Activated T-cell treated with anti-CD3 and anti-CD28 coated beads for 24 hours (primary cell): ENCODE measurements around the gene C6.
"Not testable (repeated sequence)": the region's sequence is repeated elsewhere in the genome, so short reads cannot be mapped to it uniquely, and the experiment has no call there.

Source experiments
- DNase-seq: peaks from one replicate; pipeline ENCODE4 v3.0.0-alpha.2; 2020; ENCODE audit warnings: low read depth

The C6 gene

DNA sequence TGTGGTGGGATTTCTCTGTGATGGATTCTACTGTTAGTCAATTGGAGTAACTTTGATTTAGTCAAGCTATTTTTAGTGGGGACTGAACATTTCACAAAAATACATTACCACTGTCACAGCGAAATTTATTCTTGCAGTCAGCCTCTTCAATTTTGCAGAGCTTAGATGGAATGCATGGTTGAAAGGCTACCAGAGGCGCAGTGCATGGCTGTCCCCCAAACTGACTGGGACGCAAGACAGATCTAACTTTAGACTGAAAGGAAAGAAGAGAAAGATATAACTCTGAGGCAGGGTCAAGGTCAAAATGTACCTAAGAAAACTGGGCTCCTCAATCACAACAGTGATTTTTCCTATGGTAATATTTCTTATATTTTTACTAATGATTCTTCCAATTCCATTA lies 13.7 kb downstream of the C6 start:
- no peak for DNase-seq

DNA sequence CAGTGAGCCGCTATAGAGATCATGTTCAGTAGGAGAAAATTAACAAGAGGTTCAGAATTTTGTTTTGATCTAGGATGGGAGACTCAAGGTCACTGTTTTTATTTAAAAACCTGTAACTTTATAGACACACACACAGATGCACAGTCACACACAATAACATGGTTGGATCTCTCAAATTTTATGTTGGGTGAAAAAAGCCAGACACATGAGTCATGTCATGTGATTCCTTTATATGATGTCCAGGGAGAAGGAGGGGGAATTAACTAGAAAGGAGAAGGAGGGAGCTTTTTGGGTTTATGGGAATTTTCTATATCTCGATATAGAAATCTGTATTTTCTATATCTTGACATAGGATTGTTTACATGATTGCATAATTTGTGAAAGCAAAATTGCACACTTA lies 17.1 kb downstream of the C6 start:
- DNase-seq, result no peak

DNA sequence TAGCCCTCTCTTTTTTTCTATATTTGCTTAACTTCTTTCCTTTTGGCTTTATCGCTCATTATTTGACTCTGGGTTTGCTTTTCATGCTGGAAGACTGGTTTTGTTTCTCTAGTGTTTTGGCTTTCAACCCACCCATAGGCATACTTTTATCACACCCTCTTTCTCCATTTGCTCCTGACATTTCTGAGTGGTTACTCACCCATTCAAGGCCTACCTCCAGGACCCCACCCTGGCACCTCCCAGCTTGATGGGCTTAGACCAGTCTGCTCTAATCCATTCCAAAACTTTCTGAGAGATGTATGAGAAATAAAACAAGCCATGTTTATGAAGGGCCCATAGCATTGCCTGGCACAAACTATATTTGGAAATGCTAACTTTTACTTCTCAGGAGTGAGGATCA lies 18.1 kb downstream of the C6 start:
- DNase-seq, result no peak

DNA sequence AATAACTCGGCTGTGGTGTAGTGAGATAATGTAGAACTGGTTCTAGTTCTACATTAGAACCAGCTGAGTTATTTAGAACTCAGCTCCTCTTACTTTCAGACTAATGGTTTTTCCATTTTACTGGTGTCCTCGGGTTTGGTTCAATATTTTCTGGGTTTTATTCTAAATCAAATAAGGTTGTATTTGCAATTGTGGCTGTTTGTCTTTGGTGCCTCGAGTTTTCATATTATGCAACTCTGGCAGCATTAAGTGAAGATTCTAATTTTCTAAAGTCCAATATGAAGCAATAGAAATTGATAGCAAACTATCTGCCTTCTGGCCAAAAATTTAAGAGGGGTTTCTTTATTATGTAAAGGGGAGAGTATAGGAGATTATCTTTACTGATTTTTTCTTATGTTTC lies 19.0 kb downstream of the C6 start:
- no peak for DNase-seq

DNA sequence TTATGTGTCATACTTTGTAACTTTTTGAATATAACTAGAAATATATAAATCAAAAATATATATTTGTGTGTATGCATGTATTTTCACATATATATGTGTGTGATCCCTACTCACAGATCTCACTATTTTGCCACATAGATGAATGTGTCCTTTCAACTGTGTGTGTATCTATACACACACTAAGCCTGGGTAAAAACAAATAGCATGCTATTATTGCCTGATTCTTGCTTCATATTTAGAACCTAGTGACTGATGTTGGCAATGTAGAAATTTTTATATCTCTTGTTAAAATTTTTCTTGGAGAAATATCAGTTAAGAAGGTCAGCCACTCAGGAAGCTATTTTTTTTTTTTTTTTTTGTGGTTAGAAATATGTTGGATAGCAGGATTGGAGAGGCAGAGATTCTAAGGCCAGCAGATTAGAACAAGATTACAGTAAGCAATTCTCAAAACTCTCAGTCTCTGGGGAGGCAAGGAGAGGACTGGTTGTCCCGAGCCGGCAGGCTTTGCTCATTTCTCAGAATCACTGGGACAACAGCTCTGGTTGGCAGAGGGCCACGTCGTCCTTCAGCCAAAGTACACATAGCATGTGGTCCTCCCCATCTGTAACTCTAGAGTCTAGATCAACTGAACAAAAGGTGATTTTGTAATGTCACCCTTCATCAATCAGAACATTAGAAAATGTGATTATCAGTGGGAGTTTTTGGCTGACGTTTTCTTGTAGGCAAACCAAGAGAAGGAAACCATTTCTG lies 19.7 kb downstream of the C6 start:
- DNase-seq, result no peak

DNA sequence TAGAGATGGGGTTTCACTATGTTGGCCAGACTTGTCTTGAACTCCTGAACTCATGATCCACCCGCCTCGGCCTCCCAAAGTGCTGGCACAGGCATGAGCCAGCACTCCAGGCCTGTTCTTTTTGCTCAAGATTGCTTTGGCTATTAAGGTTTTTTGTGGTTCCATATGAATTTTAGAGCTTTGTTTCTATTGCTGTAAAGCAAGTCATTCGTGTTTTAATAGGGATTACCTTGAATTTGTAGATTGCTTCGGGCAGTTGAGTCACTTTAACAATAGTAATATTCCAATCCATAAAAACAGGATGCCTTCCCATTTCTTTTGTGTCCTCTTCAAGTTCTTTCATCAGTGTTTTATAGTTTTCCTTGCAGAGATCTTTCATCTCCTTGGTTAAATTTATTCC lies 22.1 kb downstream of the C6 start:
- DNase-seq, result no peak

DNA sequence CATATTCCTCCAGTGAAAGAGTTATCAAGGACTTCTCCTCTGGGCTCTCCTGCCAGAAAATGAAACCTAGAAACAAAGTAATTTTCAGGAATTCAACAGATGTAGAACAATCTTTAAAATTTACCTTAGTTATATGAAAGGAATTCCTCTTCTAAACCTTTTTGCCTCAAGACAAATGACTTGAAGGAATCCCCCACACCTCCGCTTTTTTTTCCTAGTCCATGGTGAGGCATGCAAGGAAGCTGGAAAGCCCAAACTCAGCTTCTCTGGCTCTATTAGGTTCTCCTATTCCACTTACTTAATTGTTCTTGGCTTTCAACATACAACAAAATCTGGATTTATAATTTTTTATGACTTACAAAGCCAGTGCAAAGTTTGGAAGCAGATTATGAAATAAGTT lies 27.2 kb downstream of the C6 start:
- DNase-seq, result no peak

DNA sequence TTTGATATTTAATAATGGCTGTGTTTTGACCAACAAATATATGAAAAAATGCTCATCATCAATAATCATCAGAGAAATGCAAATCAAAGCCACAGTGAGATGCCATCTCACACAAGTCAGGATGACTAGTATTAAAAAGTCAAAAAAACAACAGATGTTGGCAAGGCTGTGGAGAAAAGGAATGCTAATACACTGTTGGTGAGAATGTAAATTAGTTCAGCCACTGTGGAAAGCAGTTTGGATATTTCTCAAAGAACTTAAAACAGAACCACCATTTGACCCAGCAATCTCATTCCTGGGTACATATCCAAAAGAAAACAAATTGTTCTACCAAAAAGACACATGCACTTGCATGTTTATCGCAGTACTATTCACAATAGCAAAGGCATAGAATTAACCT lies 30.0 kb downstream of the C6 start:
- DNase-seq, result not testable (repeated sequence)

DNA sequence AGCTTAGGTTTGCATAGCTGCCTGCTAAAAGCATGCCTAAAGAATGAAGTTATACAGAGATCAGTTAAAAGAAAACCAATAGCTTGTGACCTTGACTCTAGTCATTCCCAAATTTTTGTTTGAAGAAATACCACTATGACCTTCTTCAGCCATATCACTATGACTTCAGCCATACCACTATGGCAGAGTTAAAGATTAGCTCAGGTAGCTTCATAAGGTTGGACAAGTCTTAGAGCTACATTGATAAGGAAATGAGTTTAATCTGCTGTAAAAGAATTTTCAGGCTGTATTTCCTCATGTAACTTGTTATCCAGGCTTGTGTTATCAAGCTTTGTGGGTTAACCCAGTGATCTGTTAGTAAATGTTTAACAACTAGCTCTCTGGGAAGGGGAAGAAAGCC lies 30.7 kb downstream of the C6 start:
- DNase-seq, result no peak

DNA sequence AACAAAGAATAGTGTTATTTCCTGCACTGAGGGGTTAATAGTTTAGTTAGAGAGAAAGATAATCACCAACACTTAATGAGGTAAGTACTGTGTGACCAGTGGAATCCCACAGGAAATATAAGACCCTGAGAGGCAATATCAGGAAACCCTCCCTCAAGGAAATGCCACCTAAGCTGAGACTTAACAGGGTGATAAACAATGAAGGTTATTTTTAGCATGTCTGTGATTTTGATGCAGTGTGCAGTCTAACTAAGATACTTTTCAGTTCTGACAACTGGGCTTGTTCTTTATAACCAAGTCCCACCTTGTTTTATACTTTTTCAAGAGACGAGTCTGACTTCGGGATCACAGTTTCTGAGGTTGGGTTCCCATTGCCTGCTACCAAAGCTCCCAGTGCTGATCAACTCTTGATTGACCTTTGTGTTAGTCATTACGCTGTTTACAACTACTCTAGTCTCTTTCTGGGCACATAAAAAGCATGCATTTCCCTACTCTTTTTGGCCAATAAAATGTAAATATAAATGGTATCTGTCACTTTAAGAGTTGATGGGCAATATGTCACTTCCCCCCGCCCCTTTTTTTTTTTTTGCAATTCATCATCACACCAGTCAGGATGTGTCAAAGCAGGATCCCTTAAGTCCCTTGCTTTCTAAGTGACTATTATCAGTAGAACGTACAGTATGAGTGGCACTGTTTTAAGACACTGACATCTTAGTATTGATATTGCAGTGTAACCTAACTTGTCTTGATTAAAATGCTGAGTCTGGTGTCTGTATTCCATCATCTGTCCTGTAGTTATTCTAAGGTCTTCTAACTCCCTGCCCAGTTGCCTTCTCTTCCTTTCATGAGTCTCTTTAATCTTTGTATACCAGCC lies 31.4 kb downstream of the C6 start:
- DNase-seq, result no peak

DNA sequence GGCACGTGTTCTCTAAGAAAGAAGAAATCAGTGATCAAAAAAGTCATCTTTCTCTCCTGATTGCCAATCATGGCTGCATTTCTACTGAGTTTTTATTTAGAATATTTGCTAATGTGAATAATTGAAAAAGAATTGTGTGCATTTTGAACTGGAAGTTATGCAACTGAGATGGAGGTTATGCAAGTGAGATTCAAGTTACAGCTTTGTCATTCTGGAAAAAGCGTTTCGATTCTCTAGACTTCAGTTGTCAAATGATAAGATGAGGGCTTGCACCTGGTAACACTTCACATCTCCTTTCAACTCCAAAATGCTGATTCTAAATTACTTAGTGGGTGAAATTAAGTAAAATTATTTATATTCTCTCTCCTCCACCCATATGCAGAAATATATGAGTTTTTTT lies 36.4 kb downstream of the C6 start:
- no peak for DNase-seq

DNA sequence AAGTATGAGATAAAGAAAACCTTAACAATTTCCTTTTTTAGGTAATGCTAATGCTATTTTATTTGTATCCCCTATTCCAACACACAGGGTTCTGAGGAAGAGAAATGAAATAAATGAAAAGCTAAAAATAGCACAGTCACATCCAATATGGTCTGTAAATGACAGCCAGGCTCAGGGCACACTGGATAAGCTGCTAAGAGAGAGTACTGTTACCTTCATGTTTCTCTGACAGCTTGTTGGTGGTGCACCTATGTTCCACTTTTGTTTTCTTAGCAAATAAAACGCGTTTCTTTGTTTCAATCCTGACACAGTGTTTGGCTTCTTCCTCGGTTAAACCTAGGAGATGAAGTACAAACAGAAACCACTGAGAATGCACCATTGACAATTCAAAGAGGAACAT lies 41.3 kb downstream of the C6 start:
- no peak for DNase-seq

DNA sequence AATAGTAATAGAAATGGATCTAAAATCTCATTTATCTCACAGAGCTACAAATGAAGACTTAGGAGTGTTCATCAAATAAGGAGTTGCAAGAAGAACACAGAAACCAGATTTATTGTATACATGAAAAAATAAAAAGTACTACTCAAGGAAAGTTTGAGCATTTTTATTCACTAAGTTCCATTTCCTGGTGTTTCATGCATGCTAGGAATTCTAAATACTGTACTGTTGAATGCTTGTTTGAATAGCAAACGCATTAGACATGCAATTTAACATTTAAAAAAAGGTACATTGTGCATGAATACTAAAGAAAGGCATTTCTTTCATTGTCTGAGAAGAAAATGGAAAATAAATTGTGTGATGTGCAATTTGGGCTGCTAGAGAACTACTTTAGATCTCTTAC lies 52.1 kb downstream of the C6 start:
- no peak for DNase-seq

DNA sequence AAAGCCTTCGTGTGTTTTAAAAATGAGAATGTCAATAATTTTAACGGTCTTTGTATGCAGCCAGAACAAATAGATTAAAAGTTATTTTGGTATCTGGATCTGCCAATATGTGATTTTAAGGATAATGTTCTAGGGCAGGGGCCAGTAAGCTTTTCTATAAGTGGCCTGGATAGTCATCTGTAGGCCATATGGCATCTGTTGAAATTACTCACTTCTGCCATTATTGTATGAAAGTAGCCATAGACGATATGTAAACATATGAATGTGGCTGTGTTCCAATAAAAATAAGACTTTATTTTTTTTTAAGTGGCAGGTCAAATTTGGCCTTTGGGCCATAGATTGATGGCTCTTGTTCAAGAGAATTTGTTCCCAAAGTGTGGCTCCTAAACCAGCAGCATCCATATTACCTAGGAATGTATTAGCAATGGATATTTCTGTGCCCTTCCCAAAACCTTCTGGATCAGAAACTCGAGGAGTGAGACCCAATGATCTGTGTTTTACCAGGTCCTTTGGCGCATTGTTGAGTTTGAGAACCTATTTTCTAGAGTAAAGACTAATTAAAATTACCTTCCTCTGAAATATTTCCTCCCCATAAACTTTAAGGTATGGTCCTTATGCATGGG lies 55.9 kb downstream of the C6 start:
- no peak for DNase-seq

DNA sequence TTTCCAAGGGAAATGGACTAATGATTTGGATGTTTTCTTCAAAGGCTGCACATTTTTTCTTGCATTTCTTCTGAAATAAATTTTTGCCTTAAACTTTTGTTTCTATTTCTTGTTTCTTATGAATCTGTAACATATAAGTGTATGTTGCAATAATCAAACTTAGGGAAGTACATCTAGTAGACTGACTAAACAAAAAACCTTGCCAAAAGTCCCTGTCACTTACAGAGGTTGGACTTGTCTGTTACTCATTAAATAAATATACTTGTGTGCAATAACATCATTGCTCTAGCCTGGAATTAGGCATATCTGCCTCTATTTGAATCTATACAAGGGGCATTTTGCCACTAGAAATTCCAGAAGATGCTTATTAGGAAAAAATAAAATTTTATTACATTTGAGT lies 56.6 kb downstream of the C6 start:
- DNase-seq, result no peak

DNA sequence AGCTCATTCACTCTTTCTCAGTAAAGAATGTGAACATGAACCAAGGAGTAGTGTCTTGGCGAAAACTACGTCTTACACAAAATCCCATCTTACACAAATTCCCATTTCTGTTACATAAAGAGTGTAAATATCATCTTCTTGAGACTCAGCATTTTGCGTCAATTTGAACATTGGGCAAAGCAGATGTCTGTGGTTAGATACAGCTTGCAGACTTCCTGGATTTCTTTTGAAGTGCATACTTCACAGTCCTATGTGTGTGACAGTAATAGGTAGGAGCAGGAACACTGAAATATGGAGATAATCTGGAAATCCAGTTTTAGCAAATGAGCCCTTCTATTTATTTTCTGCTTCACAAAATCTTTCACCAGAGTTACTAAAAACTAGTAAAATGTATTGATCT lies 58.8 kb downstream of the C6 start:
- no peak for DNase-seq

DNA sequence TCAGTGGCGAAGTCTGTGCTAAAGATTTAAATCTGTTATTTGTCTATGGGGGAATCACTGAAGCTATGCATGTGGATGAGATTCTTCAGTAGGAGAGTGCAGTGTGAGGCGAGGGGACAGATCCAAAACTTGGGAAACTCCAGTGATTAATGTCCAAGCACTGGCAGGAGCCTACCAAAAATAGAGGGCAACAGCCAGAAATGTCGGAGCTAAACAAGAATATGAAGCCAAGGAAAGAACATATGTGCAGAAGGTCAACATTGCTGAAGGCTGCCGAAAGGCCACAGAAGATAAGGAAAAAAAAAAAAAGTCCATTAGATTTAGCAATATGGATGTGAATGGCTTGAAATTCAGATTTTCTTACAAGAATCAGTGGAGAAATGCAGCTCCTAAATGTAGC lies 61.8 kb downstream of the C6 start:
- DNase-seq, result no peak

DNA sequence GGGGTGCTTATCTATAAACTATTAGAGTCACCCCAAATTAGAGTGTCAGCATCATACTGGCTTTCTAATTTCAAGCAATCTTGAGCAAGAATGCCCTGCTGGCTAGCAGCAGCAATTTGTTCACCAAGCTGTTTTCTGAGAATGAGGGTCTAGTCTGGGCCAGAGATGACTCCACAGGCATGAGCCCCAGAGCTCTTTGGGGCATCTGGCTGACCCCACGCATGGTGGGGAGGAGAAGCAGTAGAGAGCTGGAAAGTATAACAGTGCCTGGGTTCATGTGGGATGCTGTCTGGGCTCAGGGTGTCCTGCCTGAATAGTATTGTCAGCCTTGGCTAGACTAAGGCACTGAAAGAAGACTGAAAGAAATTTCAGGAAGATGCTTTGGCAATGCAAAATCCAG lies 64.9 kb downstream of the C6 start:
- DNase-seq, result no peak

DNA sequence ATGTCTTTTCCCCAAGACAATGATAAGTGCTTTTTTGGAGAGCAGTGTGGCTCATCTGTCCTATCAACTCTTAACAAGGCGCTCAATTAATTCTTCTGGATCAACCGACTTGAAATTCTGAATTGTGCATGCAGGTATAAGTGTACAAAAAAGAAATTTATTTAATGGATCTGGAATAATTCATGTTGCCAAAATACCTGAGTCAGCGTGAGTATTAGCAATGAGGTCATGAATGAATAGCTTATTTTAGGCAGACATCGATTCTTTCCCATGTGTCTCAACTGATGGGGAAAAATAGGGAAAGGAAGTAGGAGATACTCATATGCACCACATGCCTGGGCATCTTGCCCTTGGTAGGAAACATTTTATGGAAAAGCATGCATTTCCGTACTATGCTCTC lies 68.0 kb downstream of the C6 start:
- no peak for DNase-seq

DNA sequence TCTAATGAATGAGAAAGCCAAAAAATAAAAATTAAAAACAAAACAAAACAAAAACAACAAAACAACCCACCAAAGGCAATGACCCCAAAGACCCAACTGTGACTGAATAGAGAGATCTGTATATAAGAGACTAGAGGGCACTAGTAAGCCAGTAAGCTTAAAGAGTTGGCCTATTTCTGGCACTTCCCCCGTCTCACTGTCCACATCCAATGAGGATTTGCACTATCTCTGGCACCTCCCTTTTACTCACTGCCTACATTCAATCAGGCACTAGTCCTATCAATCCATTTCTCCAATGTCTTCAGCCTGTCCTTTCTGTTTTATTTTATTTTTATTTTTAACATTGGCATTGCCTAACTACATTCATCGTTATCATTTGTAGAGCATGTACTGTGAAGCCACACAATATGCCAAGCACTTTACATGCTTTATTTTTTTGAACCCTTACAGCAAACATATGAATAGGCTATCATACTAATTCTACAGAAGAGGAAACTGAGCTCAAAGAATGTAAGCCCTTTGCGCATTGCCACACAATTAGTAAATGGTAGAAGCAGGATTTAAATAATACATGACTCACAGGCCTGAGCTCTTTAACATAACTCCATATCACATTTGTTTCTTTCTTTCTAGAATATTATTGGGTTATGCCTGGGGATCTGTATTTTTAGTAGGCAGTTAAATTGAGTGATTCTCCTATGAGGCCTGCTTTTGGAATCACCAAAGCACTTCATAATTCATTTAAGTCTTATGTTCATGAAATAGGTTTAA lies 70.0 kb downstream of the C6 start:
- DNase-seq, result no peak

DNA sequence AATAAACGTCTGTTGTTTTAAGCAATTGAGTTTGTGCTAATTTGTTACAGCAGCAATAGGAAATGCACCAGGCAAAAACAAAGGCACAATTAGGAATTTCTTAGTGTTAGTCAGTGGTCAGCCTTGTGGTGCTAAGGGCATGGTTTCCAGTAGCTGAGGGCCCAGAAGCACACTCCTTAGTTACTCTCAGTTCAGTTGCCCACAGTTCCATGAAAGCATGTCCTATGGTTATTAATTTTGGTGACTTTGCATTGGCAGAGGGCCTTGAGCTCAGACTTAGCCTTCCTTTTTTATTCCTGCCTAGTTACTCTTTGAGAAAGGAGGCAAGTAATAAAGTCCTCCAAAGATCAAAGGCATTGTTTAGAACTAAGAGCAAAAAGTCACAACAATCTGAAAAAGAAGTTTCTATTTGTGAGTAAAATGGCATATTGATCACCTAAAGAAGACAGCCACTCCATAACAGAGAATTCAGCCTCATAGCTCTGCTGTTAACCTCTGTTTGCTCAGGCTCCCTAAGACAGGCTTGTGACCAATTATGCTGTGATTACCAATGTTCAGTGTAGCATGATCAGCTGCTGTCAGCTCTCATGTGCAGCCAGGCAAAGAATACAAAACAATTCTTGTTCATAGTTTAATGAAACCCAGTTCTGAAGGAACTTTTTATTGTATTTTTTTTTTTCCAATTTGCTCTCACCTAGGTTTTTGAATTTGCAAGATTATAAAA lies 85.2 kb downstream of the C6 start:
- DNase-seq, result no peak

DNA sequence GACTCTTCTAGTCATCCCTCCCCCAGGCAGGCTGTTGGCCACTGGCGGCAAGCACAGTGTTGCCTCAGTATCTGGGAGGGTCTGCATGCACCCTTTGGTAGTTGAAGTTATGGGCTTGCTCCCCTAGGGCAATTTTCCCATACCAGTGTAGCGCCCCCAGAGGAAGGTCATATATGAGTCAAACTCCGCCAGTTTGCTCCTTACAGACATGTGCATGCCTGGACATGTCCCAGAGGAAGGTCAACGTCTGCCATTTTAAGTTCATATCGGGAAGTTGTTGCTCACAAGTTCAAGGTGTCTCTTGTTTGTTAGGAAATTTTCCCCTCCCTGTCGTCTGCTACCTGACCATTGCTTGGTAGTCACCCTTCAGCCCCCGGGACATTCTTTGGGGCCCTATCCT lies 90.9 kb downstream of the C6 start:
- no peak for DNase-seq
